ENCODE data around the gene BANF1. TPM values are rescaled to one million over a fixed set of nuclear protein-coding genes. Genes with fewer than 3 reads are reported as not detected.

BANF1 gene
- total RNA-seq, 1 experiment from 2014 or later = 124 TPM

DNA sequence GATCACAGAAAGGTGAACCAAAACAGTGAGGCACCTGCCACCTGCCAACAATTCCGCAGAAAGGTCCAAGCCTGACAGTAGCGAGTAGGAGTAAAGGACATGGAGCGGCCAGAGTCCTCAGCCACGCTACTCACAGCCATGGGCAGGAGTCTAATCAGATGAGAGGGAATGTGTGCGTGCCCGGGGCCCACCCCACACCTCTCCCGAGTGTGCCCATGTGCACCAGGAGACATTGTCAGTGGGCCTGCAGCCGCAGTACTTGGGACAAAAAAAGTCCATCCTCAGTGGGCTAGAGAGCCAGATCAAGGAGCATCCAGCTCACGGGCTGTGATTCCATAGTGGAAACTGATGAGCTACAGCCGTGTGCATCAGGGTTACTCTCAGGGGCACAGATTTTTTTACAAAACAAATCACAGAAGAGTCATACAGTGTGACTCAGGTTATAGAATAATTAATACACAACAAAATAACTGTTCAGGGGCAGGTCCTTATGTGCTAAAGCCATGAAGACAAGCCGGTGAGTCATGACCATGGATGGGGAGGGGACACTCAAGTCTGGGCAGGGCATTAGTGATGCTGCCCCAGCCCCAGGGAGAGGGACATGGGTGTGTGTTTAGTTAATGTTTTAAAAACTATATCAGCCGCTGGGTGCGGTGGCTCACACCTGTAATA is 28.7 kb upstream of the BANF1 start:
- H3K4me1 ChIP-seq (ENCODE audit: insufficient read depth, low read length) = peaks cover 6% of the 10 kb centered on the region; the same call in 1 of the 2 replicates
- intact Hi-C loops (cut with micrococcal nuclease) = no loop called here
- H3K9ac ChIP-seq (ENCODE audit: low read length) = no peak overlapping the region
- no peaks in the 10 kb centered on the region for H3K9me3 ChIP-seq (ENCODE audit: low read length)
- H3K79me2 ChIP-seq (ENCODE audit: low read length) = no peaks in the 10 kb centered on the region
- DNase-seq (peak; percentile 82), ATAC-seq (peak; percentile 96)
- no peak overlapping the region for H3K4me3 ChIP-seq (ENCODE audit: low read length)
- TF ChIP-seq EZH2 (IDR thresholded peaks at IDR 0.05; ENCODE audit: low read length, unreplicated experiment) (no peak), EZH2phosphoT487 (IDR thresholded peaks at IDR 0.05; ENCODE audit: borderline replicate concordance, low read length) (no peak)
- TF ChIP-seq, protein P1, sequence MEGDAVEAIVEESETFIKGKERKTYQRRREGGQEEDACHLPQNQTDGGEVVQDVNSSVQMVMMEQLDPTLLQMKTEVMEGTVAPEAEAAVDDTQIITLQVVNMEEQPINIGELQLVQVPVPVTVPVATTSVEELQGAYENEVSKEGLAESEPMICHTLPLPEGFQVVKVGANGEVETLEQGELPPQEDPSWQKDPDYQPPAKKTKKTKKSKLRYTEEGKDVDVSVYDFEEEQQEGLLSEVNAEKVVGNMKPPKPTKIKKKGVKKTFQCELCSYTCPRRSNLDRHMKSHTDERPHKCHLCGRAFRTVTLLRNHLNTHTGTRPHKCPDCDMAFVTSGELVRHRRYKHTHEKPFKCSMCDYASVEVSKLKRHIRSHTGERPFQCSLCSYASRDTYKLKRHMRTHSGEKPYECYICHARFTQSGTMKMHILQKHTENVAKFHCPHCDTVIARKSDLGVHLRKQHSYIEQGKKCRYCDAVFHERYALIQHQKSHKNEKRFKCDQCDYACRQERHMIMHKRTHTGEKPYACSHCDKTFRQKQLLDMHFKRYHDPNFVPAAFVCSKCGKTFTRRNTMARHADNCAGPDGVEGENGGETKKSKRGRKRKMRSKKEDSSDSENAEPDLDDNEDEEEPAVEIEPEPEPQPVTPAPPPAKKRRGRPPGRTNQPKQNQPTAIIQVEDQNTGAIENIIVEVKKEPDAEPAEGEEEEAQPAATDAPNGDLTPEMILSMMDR (conservative IDR thresholded peaks at IDR 0.05; ENCODE audit: low read depth, low read length) = no peak
- ChIA-PET CTCF (interaction anchor here (0.7 kb wide), 2 partner anchors 86 to 1404 kb away, joined by 9 to 16 read pairs; no protein-coding TSS in a partner anchor), POLR2A (ENCODE audit: unreplicated experiment) (no interaction called here)
- H3K36me3 ChIP-seq (ENCODE audit: low read depth, low read length) = peaks cover 40% of the 10 kb centered on the region
- no peaks in the 10 kb centered on the region for H4K20me1 ChIP-seq (ENCODE audit: low read length)
- no peak overlapping the region for H3K4me2 ChIP-seq (ENCODE audit: low read length)
- H3K9me2 ChIP-seq (replicated peaks; ENCODE audit: low read length) = no peaks in the 10 kb centered on the region
- H2AFZ ChIP-seq (ENCODE audit: low read length) = no peak overlapping the region
- H3K27ac ChIP-seq (ENCODE audit: low read length) = no peak overlapping the region
- H3F3A ChIP-seq (ENCODE audit: low read length, unreplicated experiment) = no peaks in the 10 kb centered on the region
- no peaks in the 10 kb centered on the region for H3K27me3 ChIP-seq (ENCODE audit: low read length)
- no TSS peak for BruUV-seq (replicated peaks)

DNA sequence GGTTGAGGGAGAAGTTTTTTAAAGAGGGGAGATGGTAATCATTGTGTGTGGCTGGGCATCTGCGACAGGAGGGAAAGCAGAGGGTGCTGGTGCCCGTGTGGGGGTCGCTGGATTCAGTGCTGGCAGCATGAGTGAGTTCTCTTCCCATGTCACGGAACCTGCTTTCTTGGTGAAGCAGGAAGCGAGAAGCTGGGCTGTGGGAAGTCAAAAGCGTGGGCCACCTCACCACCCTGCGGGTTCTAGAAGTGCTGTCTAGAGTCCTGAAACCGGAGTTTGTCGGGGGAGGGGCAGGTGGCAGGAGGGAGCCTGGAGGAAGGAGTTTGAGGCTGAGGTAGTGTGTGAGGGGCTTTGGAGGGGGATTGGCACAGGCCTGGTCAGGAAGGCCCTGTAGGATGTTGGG is 26.5 kb upstream of the BANF1 start:
- Histone ChIP-seq H3K4me1 (ENCODE audit: insufficient read depth, low read length) (peaks cover 6% of the 10 kb centered on the region; the same call in 1 of the 2 replicates), H4K20me1 (ENCODE audit: low read length) (no peaks in the 10 kb centered on the region), H3K9ac (ENCODE audit: low read length) (no peak overlapping the region), H2AFZ (ENCODE audit: low read length) (no peak overlapping the region), H3K27me3 (ENCODE audit: low read length) (no peaks in the 10 kb centered on the region), H3K4me2 (ENCODE audit: low read length) (no peak overlapping the region), H3F3A (ENCODE audit: low read length, unreplicated experiment) (no peaks in the 10 kb centered on the region), H3K27ac (ENCODE audit: low read length) (no peak overlapping the region), H3K4me3 (ENCODE audit: low read length) (no peak overlapping the region), H3K36me3 (ENCODE audit: low read depth, low read length) (peaks cover 36% of the 10 kb centered on the region), H3K9me3 (ENCODE audit: low read length) (no peaks in the 10 kb centered on the region), H3K9me2 (replicated peaks; ENCODE audit: low read length) (no peaks in the 10 kb centered on the region), H3K79me2 (ENCODE audit: low read length) (no peaks in the 10 kb centered on the region)
- BruUV-seq (replicated peaks) = no TSS peak
- ATAC-seq (no peak), DNase-seq (no peak)
- intact Hi-C loops (cut with micrococcal nuclease) = no loop called here
- TF ChIP-seq EZH2 (IDR thresholded peaks at IDR 0.05; ENCODE audit: low read length, unreplicated experiment) (no peak), EZH2phosphoT487 (IDR thresholded peaks at IDR 0.05; ENCODE audit: borderline replicate concordance, low read length) (no peak)
- TF ChIP-seq, protein P1 (conservative IDR thresholded peaks at IDR 0.05; ENCODE audit: low read depth, low read length) = no peak
- ChIA-PET POLR2A (ENCODE audit: unreplicated experiment) (no interaction called here), CTCF (no interaction called here)

Data from PC-3 (cell line).